Neural cell (in vitro differentiated cells): ENCODE data around the gene ZNF516. TPM values are rescaled to one million over a fixed set of nuclear protein-coding genes. Genes with fewer than 3 reads are reported as not detected.

ENCODE experiments used
- H2AFZ ChIP-seq: fragments of 200-600, 300-800 bp; sonication (generic), shearing (Covaris generic); 2 replicates; pipeline ENCODE4 v1.6.0; 2014; ENCODE audit warnings: low read depth, mild to moderate bottlenecking, antibody characterized with exemption, low read length, moderate library complexity
- H3F3A ChIP-seq: fragments of 200-600 bp; shearing (Covaris generic); 2 replicates; pipeline ENCODE4 v1.6.1; 2016; ENCODE audit warnings: mild to moderate bottlenecking, moderate library complexity, mixed read lengths, antibody characterized with exemption, low read length; ENCODE audit not compliant: insufficient read depth, poor library complexity, severe bottlenecking
- H3K27ac ChIP-seq: fragments of 200-600, 300-800 bp; sonication (generic), shearing (Covaris generic); 2 replicates; pipeline ENCODE4 v1.5.1; 2014; ENCODE audit warnings: mild to moderate bottlenecking, low read length, moderate library complexity
- H3K27me3 ChIP-seq: fragments of 300-800, 200-600 bp; sonication (generic), shearing (Covaris generic); 2 replicates; pipeline ENCODE4 v1.6.0; 2014; ENCODE audit warnings: mild to moderate bottlenecking, low read depth, low read length, moderate library complexity; ENCODE audit not compliant: insufficient read depth
- H3K36me3 ChIP-seq: fragments of 300-800, 200-600 bp; sonication (generic), shearing (Covaris generic); 2 replicates; pipeline ENCODE4 v1.5.1; 2014; ENCODE audit warnings: mild to moderate bottlenecking, antibody characterized with exemption, low read length, moderate library complexity; ENCODE audit not compliant: insufficient read depth
- H3K4me2 ChIP-seq: fragments of 300-800, 200-600 bp; sonication (generic), shearing (Covaris generic); 2 replicates; pipeline ENCODE4 v1.6.0; 2014; ENCODE audit warnings: mild to moderate bottlenecking, low read length
- H3K4me3 ChIP-seq: fragments of 300-800, 200-600 bp; sonication (generic), shearing (Covaris generic); 2 replicates; pipeline ENCODE4 v1.5.1; 2014; ENCODE audit warnings: mild to moderate bottlenecking, low read length, moderate library complexity
- H3K79me2 ChIP-seq: fragments of 200-600 bp; shearing (Covaris generic); replicated peaks from 2 replicates; pipeline ENCODE4 v1.6.0; 2014; ENCODE audit warnings: mild to moderate bottlenecking, low read length, moderate library complexity; ENCODE audit not compliant: insufficient read depth
- H3K9ac ChIP-seq: fragments of 300-800, 200-600 bp; sonication (generic), shearing (Covaris generic); 2 replicates; pipeline ENCODE4 v1.6.1; 2016; ENCODE audit warnings: mild to moderate bottlenecking, low read length, mixed read lengths
- H3K9me2 ChIP-seq: fragments of 200-600 bp; shearing (Covaris generic); 2 replicates; pipeline ENCODE4 v1.6.1; 2016; ENCODE audit warnings: mild to moderate bottlenecking, low read length, mixed read lengths; ENCODE audit not compliant: insufficient read depth
- H3K9me3 ChIP-seq: fragments of 200-600, 300-800 bp; sonication (generic), shearing (Covaris generic); 2 replicates; pipeline ENCODE4 v1.6.1; 2016; ENCODE audit warnings: mild to moderate bottlenecking, mixed run types, low read length, moderate library complexity, mixed read lengths
- H4K20me1 ChIP-seq: fragments of 200-600 bp; shearing (Covaris generic); 2 replicates; pipeline ENCODE4 v1.6.1; 2016; ENCODE audit warnings: mild to moderate bottlenecking, mixed run types; ENCODE audit not compliant: insufficient read depth
- EP300 ChIP-seq: fragments of 450-650 bp; conservative IDR thresholded peaks from 2 replicates; pipeline ENCODE4 v1.6.1; 2014; ENCODE audit warnings: antibody characterized with exemption, mild to moderate bottlenecking, moderate library complexity; ENCODE audit not compliant: poor library complexity, severe bottlenecking
- EZH2 ChIP-seq: fragments of 200-600, 300-800 bp; shearing (Covaris generic), sonication (generic); IDR thresholded peaks from 2 replicates; pipeline ENCODE4 v1.6.1; 2014; ENCODE audit warnings: antibody characterized with exemption, low read length, borderline replicate concordance, mild to moderate bottlenecking; ENCODE audit not compliant: insufficient read depth, poor library complexity, severe bottlenecking
- MXI1 ChIP-seq: fragments of 450-650 bp; conservative IDR thresholded peaks from 2 replicates; pipeline ENCODE4 v1.6.1; 2014; ENCODE audit warnings: antibody characterized with exemption, mild to moderate bottlenecking; ENCODE audit not compliant: poor library complexity, severe bottlenecking
- POLR2AphosphoS5 ChIP-seq: IDR thresholded peaks from 2 replicates; pipeline ENCODE4 v1.6.1; 2012
- RAD21 ChIP-seq: fragments of 450-650 bp; conservative IDR thresholded peaks from 2 replicates; pipeline ENCODE4 v1.6.1; 2014; ENCODE audit warnings: antibody characterized with exemption, mild to moderate bottlenecking, moderate library complexity
- REST ChIP-seq: IDR thresholded peaks from 2 replicates; pipeline ENCODE4 v1.6.1; 2012; ENCODE audit warnings: borderline replicate concordance
- SMC3 ChIP-seq: fragments of 450-650 bp; conservative IDR thresholded peaks from 2 replicates; pipeline ENCODE4 v1.6.1; 2014; ENCODE audit warnings: antibody characterized with exemption, mild to moderate bottlenecking, moderate library complexity; ENCODE audit not compliant: poor library complexity
- TAF1 ChIP-seq: IDR thresholded peaks from 2 replicates; pipeline ENCODE4 v1.6.1; 2012; ENCODE audit warnings: low read depth
- polyA plus RNA-seq: library from polyadenylated mRNA; depleted of rRNA; stranded (reverse); fragments of >200 nt; gene quantifications from 2 replicates; pipeline ENCODE4 v1.2.3, GENCODE V29; 2014
- TF ChIP-seq, protein P1 (sequence below): fragments of 450-650 bp; IDR thresholded peaks from 2 replicates; pipeline ENCODE4 v1.5.1; 2014; ENCODE audit warnings: antibody characterized with exemption, mild to moderate bottlenecking, moderate library complexity; ENCODE audit not compliant: poor library complexity, severe bottlenecking

ZNF516 gene
- polyA plus RNA-seq, 1 donor from 2014 or later: 11.5 TPM

- H3K9me2 ChIP-seq: no peaks in the 10 kb centered on the region
- peaks cover 23% of the 10 kb centered on the region for H3K79me2 ChIP-seq
- H4K20me1 ChIP-seq: no peaks in the 10 kb centered on the region
- H3K27me3 ChIP-seq: no peaks in the 10 kb centered on the region
- no peak overlapping the region for H3K4me3 ChIP-seq
- H3F3A ChIP-seq: no peaks in the 10 kb centered on the region
- no peaks in the 10 kb centered on the region for H3K36me3 ChIP-seq
- no peak overlapping the region for H3K4me2 ChIP-seq
- no peak overlapping the region for H2AFZ ChIP-seq
- no peak overlapping the region for H3K27ac ChIP-seq
- no peak overlapping the region for H3K9ac ChIP-seq
- TF ChIP-seq RAD21 (no peak), EZH2 (no peak), POLR2AphosphoS5 (no peak), MXI1 (no peak), EP300 (no peak), SMC3 (no peak), TAF1 (no peak), REST (no peak)
- TF ChIP-seq, protein P1, sequence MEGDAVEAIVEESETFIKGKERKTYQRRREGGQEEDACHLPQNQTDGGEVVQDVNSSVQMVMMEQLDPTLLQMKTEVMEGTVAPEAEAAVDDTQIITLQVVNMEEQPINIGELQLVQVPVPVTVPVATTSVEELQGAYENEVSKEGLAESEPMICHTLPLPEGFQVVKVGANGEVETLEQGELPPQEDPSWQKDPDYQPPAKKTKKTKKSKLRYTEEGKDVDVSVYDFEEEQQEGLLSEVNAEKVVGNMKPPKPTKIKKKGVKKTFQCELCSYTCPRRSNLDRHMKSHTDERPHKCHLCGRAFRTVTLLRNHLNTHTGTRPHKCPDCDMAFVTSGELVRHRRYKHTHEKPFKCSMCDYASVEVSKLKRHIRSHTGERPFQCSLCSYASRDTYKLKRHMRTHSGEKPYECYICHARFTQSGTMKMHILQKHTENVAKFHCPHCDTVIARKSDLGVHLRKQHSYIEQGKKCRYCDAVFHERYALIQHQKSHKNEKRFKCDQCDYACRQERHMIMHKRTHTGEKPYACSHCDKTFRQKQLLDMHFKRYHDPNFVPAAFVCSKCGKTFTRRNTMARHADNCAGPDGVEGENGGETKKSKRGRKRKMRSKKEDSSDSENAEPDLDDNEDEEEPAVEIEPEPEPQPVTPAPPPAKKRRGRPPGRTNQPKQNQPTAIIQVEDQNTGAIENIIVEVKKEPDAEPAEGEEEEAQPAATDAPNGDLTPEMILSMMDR: no peak
- H3K9me3 ChIP-seq: no peaks in the 10 kb centered on the region
These were observed 93.5 kb downstream of the ZNF516 start for GRCh38 chr18:76401498-76401897.

DNA sequence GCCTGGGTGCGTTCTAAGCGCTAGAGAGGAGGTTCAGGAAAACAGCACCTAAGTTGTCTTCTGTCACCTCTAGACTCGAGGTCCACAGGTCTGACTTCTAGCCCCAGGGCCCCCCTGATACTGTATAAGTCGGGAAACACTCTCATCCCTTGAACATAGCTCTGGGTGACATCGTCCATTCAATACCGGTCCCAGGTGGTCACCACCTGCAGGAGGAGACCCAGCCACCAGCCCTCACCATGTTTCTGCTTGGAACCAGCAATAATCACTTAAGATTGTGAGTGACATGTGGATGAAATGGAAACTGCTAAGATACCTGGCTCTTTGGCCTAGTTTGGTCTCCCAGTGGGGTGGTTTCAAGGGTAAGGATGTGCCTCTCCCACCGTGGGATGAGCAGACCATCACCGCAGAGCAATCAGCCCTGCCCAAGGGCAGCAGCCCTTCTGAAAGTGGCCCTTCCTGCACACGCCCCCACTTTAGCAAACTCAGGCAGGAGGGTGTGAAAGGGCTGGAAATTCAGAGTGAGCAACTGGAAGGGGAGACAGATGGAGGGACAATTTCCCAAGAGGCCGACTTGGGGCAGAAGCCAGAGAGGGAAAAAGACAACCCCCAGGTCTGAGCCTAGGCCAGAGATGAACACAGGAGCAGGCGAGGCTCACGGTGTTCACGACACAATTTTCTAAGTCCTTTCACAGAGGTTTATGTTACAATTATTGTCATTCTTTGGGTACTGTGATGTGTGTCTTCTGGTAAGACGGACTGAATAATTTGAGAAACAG, 95.2 kb downstream of the ZNF516 start:
- Histone ChIP-seq H3K4me3 (no peak overlapping the region), H3K4me2 (no peak overlapping the region), H3K27ac (no peak overlapping the region), H2AFZ (no peak overlapping the region), H3K9ac (no peak overlapping the region), H3K36me3 (no peaks in the 10 kb centered on the region), H3K9me2 (no peaks in the 10 kb centered on the region), H3K27me3 (no peaks in the 10 kb centered on the region), H3K9me3 (no peaks in the 10 kb centered on the region), H3K79me2 (peaks cover 39% of the 10 kb centered on the region), H3F3A (no peaks in the 10 kb centered on the region), H4K20me1 (no peaks in the 10 kb centered on the region)
- TF ChIP-seq POLR2AphosphoS5 (no peak), REST (no peak), MXI1 (no peak), RAD21 (no peak), EP300 (no peak), TAF1 (no peak), SMC3 (no peak), EZH2 (no peak)
- TF ChIP-seq, protein P1: no peak
